Measurements from ENCODE around the gene PLEK. TPM values are rescaled to one million over a fixed set of nuclear protein-coding genes. Genes with fewer than 3 reads are reported as not detected.

Gene PLEK
- polyA plus RNA-seq, 2 of the 4 experiments (the other 2 are of a cell fraction) = 0.04 TPM; not detected in 1

DNA sequence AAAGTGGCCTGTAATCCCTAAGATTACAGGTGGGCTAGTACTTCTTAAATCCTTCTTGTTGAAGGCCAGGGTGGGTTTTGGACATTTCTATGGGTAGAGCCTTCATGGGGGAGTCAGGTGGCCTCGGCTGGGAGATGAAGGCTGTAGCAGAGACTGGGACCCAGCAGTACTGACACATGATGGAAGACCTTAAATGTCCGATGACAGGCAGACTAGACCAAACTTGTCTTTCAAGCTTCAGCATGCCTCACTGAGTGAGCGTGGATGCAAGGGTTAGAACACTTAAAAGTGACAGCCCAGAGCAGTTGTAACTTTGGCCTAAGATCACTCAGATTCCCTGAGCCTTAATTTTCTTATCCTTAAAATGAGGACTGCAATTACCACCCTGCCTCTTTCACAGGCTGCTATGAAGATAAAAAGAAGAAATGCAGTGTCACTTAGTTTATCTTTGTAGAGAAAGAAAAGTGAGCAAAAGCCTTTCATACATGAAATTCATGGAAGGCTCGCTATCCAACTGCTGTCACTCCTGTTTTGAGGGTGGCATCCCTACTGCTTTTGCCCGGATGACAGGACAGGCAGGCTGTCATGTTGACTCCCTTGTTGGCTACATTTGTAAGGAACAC lies 19.5 kb downstream of the PLEK start:
- no peak overlapping the region for H3K27ac ChIP-seq
- FAIRE-seq (no peak), ATAC-seq (no peak), DNase-seq (ENCODE audit: low read depth in 1 of 2, low spot score in 1 of 2) (no peak)
- ChIA-PET POLR2A (no interaction called here), CTCF (interaction anchor here (6.5 kb wide), 1 partner anchor 57 kb away, joined by 24 read pairs; no protein-coding TSS in a partner anchor)
- H3K4me2 ChIP-seq = no peak overlapping the region
- H3K4me1 ChIP-seq = no peaks in the 10 kb centered on the region
- no peaks in the 10 kb centered on the region for H3K9me3 ChIP-seq
- TF ChIP-seq MAFK (IDR thresholded peaks at IDR 0.05; ENCODE audit: partially characterized antibody) (no peak), RFX5 (IDR thresholded peaks at IDR 0.05) (no peak), HDAC2 (IDR thresholded peaks at IDR 0.05) (no peak), ZSCAN20 (CRISPR knock-in tag; IDR thresholded peaks at IDR 0.05) (no peak)
- TF ChIP-seq, protein P1, sequence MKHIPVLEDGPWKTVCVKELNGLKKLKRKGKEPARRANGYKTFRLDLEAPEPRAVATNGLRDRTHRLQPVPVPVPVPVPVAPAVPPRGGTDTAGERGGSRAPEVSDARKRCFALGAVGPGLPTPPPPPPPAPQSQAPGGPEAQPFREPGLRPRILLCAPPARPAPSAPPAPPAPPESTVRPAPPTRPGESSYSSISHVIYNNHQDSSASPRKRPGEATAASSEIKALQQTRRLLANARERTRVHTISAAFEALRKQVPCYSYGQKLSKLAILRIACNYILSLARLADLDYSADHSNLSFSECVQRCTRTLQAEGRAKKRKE (CRISPR knock-in tag; IDR thresholded peaks at IDR 0.05; ENCODE audit: low read depth) = no peak
- H3K4me3 ChIP-seq = no peak overlapping the region
- 33% methylated on average over 5 of the region's 5 CpGs for WGBS (ENCODE audit: missing lambda C conversion rate)

DNA sequence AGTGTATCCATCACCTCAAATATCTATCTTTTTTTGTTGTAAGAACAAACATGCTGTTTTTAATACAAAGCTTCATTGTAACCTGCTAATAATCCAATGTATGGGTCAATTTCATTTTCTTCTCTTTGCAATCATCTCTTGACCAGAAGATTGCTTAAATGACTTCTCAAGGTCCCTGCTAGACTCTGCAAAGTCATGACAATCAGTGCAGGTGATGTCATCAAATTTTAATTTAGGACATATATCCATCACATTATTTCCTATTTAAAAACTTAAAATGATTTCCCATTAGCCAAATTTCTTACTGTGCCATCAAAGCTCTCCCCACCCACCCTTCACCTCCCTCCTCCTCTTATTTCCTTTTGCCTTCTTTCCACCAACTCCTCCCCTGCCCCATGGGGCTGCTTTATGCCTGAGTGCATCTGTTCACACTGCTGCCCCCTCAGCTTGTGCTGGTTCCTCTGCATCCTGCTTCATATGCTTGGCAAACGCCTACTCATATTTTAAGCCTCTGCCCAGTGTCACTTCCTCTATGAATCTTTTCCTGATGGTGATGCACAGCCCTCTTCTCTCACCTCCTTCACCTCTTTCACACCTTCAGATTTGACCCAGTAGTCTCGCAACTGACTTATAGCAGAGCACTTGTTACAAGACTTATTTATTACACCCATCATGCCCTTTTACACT lies 20.3 kb downstream of the PLEK start:
- WGBS (ENCODE audit: missing lambda C conversion rate) = 47% methylated on average over 2 of the region's 2 CpGs
- Histone ChIP-seq H3K4me1 (no peaks in the 10 kb centered on the region), H3K4me3 (no peak overlapping the region), H3K27ac (no peak overlapping the region), H3K9me3 (no peaks in the 10 kb centered on the region), H3K4me2 (no peak overlapping the region)
- no peak for DNase-seq (ENCODE audit: low read depth in 1 of 2, low spot score in 1 of 2)
- no peak for FAIRE-seq
- POLR2A ChIA-PET = no interaction called here
- TF ChIP-seq MYC (IDR thresholded peaks at IDR 0.05; ENCODE audit: borderline replicate concordance, low read length) (no peak), ELK1 (IDR thresholded peaks at IDR 0.05; ENCODE audit: low read depth, low read length) (no peak), POLR2A (IDR thresholded peaks at IDR 0.05; ENCODE audit: low read length) (no peak), SREBF2 (IDR thresholded peaks at IDR 0.05) (no peak), HEYL (CRISPR knock-in tag; IDR thresholded peaks at IDR 0.05) (no peak), FOXS1 (CRISPR knock-in tag; IDR thresholded peaks at IDR 0.05) (no peak), RAD21 (conservative IDR thresholded peaks at IDR 0.05 in 1 of 2, IDR thresholded peaks at IDR 0.05 in 1 of 2) (no peak), POLR2AphosphoS2 (conservative IDR thresholded peaks at IDR 0.05; ENCODE audit: low read length) (no peak), PHF8 (IDR thresholded peaks at IDR 0.05; ENCODE audit: borderline replicate concordance, low read depth) (no peak), JUN (IDR thresholded peaks at IDR 0.05) (no peak), EP300 (IDR thresholded peaks at IDR 0.05) (no peak)
- TF ChIP-seq, protein P2, sequence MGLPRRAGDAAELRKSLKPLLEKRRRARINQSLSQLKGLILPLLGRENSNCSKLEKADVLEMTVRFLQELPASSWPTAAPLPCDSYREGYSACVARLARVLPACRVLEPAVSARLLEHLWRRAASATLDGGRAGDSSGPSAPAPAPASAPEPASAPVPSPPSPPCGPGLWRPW (IDR thresholded peaks at IDR 0.05) = no peak
- TF ChIP-seq, protein P3, sequence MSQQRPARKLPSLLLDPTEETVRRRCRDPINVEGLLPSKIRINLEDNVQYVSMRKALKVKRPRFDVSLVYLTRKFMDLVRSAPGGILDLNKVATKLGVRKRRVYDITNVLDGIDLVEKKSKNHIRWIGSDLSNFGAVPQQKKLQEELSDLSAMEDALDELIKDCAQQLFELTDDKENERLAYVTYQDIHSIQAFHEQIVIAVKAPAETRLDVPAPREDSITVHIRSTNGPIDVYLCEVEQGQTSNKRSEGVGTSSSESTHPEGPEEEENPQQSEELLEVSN (IDR thresholded peaks at IDR 0.05; ENCODE audit: borderline replicate concordance, low read depth) = no peak
- TF ChIP-seq, protein P4, sequence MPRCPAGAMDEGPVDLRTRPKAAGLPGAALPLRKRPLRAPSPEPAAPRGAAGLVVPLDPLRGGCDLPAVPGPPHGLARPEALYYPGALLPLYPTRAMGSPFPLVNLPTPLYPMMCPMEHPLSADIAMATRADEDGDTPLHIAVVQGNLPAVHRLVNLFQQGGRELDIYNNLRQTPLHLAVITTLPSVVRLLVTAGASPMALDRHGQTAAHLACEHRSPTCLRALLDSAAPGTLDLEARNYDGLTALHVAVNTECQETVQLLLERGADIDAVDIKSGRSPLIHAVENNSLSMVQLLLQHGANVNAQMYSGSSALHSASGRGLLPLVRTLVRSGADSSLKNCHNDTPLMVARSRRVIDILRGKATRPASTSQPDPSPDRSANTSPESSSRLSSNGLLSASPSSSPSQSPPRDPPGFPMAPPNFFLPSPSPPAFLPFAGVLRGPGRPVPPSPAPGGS (IDR thresholded peaks at IDR 0.05) = no peak
- ATAC-seq = no peak
- CTCF ChIA-PET = interaction anchor here (1.3 to 6.5 kb wide), 2 partner anchors 17 to 56 kb away, joined by 3 to 24 read pairs; no protein-coding TSS in a partner anchor

Data from A549 (cell line).